MCF 10A (cell line): ENCODE measurements around the gene GRIK2. TPM values are rescaled to one million over a fixed set of nuclear protein-coding genes. Genes with fewer than 3 reads are reported as not detected.

Source experiments
- BruUV-seq: library from RNA; stranded (reverse); fragments of 400-500 nt; replicated peaks from 2 replicates; lab custom pipeline; 2021; lab: Mats Ljungman, UMichigan
- CTCF ChIA-PET: fragments of 300-600 bp; sonication (Branson Sonifier 250); formaldehyde crosslinking; extraction: SDS; loops from one replicate; lab custom pipeline; 2021; ENCODE audit warnings: antibody characterized with exemption, inconsistent platforms; lab: Yijun Ruan, JAX
- POLR2A ChIA-PET: fragments of 300-600, 350-650 bp; sonication (Branson Sonifier 250); formaldehyde crosslinking; extraction: SDS; loops from one replicate; lab custom pipeline; 2020; ENCODE audit warnings: antibody characterized with exemption, inconsistent platforms; lab: Yijun Ruan, JAX
- DNase-seq: peaks from one replicate; pipeline ENCODE4 v3.0.0-alpha.2; 2018; ENCODE audit not compliant: unreplicated experiment
- H3K27ac Mint-ChIP-seq: one replicate; pipeline ENCODE4 v1.8.0; 2022; ENCODE audit warnings: mild to moderate bottlenecking, low read depth, mixed read lengths; ENCODE audit not compliant: unreplicated experiment
- H3K27me3 Mint-ChIP-seq: one replicate; pipeline ENCODE4 v1.8.0; 2022; ENCODE audit warnings: mixed read lengths; ENCODE audit not compliant: insufficient read depth, unreplicated experiment
- H3K36me3 Mint-ChIP-seq: one replicate; pipeline ENCODE4 v1.8.0; 2022; ENCODE audit warnings: mild to moderate bottlenecking, moderate library complexity, mixed read lengths; ENCODE audit not compliant: insufficient read depth, unreplicated experiment
- H3K4me1 Mint-ChIP-seq: one replicate; pipeline ENCODE4 v1.8.0; 2022; ENCODE audit warnings: mixed read lengths; ENCODE audit not compliant: insufficient read depth, unreplicated experiment
- H3K4me3 Mint-ChIP-seq: one replicate; pipeline ENCODE4 v1.8.0; 2022; ENCODE audit warnings: mild to moderate bottlenecking, moderate library complexity, mixed read lengths; ENCODE audit not compliant: unreplicated experiment
- H3K9me3 Mint-ChIP-seq: one replicate; pipeline ENCODE4 v1.8.0; 2022; ENCODE audit warnings: mixed read lengths; ENCODE audit not compliant: unreplicated experiment
- intact Hi-C: fragments of 100-400 bp; cut with micrococcal nuclease; formaldehyde crosslinking; loops from 2 replicates; pipeline ENCODE4 v1.14.1; 2022
- total RNA-seq: library from RNA; stranded (reverse); gene quantifications from 2 replicates; pipeline ENCODE4 v1.2.3, GENCODE V29; 2022
- TF ChIP-seq, protein P1 (sequence below): fragments of 200-600 bp; IDR thresholded peaks from one replicate; pipeline ENCODE4 v1.8.0; 2022; ENCODE audit warnings: antibody characterized with exemption, mild to moderate bottlenecking; ENCODE audit not compliant: unreplicated experiment

The GRIK2 gene
- total RNA-seq, 1 experiment from 2014 or later: 0.89 TPM

DNA sequence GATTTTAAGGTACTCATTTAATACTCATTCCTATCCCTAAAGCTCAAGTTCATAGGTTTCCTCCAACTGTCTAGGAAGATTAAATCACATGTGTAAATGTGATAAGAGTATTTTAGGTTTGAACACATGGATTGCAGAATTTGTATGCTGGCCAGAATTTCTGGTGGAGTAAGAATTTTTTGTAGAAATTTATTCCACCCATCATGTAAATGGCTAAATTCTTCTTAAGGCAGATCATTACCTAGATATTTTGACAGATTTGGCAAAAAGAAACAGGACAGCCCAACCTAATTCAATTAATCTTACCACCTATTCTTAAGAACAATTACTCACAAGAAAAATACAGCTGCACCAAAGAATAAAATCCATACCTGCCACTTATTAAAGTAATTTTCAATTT, 261.6 kb downstream of the GRIK2 start:
- CTCF ChIA-PET: interaction anchor here (0.7 kb wide), 1 partner anchor 10 kb away, joined by 4 read pairs; no protein-coding TSS in a partner anchor
- no TSS peak for BruUV-seq

DNA sequence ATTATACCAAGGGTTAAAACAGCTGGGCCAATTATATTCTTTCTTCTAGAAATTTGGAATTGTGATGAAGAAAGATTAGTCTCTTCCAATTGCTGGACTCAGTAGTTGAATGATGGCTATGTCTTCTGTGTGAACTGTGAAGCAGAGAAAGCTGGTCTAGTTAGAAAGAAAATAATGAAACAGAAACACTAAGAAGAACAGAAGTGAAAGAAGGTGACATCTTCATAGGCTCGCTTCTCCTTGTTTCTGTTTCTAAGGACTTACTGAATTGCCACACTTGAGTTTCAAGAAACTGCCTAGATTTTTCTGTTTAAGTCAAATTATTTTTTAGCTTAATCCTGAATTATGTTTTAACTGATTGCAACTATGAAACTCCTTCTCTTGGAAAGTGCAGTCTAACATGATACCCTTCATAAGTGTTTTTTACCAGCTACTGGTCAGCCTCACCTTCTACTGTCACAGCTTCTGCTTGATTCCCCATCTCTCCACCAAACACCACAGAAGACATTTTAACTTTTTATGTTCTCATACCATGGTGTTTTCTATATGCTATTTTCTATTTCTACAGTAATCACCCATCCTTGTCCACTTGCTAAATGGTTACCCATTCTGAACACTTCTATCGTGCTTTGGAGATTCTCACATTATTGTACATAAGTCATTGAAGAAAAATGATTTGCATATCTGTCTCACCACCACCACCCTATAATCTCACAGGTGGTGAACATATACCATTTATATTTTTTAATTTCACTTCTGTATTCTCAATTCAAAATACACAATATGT, 268.8 kb downstream of the GRIK2 start:
- Mint-ChIP-seq H3K9me3 (peaks cover 7% of the 10 kb centered on the region), H3K36me3 (no peaks in the 10 kb centered on the region), H3K27me3 (no peaks in the 10 kb centered on the region), H3K4me1 (peaks cover 18% of the 10 kb centered on the region), H3K27ac (no peak overlapping the region), H3K4me3 (no peak overlapping the region)
- DNase-seq: no peak
- TF ChIP-seq, protein P1, sequence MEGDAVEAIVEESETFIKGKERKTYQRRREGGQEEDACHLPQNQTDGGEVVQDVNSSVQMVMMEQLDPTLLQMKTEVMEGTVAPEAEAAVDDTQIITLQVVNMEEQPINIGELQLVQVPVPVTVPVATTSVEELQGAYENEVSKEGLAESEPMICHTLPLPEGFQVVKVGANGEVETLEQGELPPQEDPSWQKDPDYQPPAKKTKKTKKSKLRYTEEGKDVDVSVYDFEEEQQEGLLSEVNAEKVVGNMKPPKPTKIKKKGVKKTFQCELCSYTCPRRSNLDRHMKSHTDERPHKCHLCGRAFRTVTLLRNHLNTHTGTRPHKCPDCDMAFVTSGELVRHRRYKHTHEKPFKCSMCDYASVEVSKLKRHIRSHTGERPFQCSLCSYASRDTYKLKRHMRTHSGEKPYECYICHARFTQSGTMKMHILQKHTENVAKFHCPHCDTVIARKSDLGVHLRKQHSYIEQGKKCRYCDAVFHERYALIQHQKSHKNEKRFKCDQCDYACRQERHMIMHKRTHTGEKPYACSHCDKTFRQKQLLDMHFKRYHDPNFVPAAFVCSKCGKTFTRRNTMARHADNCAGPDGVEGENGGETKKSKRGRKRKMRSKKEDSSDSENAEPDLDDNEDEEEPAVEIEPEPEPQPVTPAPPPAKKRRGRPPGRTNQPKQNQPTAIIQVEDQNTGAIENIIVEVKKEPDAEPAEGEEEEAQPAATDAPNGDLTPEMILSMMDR: no peak
- ChIA-PET POLR2A (no interaction called here), CTCF (interaction anchor here (0.6 kb wide), 1 partner anchor 442 kb away, joined by 3 read pairs; no protein-coding TSS in a partner anchor)
- BruUV-seq: no TSS peak
- intact Hi-C loops: no loop called here

More for the DNA sequence above, 261.6 kb downstream of the GRIK2 start:
- no peak overlapping the region for H3K4me3 Mint-ChIP-seq
- intact Hi-C loops: no loop called here
- POLR2A ChIA-PET: no interaction called here
- H3K27me3 Mint-ChIP-seq: no peaks in the 10 kb centered on the region
- TF ChIP-seq, protein P1: no peak
- no peaks in the 10 kb centered on the region for H3K36me3 Mint-ChIP-seq
- no peak for DNase-seq
- peaks cover 6% of the 10 kb centered on the region for H3K4me1 Mint-ChIP-seq
- H3K27ac Mint-ChIP-seq: no peak overlapping the region
- H3K9me3 Mint-ChIP-seq: no peaks in the 10 kb centered on the region

- intact Hi-C loops: no loop called here
- no TSS peak for BruUV-seq
- CTCF ChIA-PET: no interaction called here
- peaks cover 23% of the 10 kb centered on the region for H3K4me1 Mint-ChIP-seq
- POLR2A ChIA-PET: no interaction called here
- TF ChIP-seq, protein P1: no peak
- no peak overlapping the region for H3K27ac Mint-ChIP-seq
- H3K4me3 Mint-ChIP-seq: no peak overlapping the region
- H3K9me3 Mint-ChIP-seq: peaks cover 7% of the 10 kb centered on the region
- DNase-seq: no peak
- no peaks in the 10 kb centered on the region for H3K36me3 Mint-ChIP-seq
- H3K27me3 Mint-ChIP-seq: no peaks in the 10 kb centered on the region
These were observed 269.6 kb downstream of the GRIK2 start for GRCh38 chr6:101663100-101663499.

DNA sequence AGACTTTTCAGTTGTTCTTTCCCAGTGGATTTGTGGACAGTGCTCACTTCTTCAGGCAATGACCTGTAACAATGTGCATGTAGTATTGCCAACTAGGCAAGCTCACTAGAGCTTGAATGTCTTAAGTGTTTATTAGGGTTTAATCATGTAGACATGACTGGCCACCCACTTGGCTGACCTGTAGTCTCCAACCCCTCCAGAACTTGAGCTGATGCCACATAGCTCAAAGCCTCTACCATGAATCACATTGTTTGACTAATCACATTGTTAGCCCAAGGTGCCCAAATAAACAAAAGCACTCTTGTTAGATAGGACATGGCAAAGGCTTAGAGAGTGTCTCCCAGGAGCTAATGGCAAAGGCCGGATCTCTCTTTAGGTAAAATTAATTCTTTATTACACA, 272.7 kb downstream of the GRIK2 start:
- intact Hi-C loops: loop anchor here (5.0 kb wide), 1 partner anchor 56 kb away; no protein-coding TSS in a partner anchor
- peak; percentile 93 for DNase-seq
- no peak overlapping the region for H3K4me3 Mint-ChIP-seq
- no peaks in the 10 kb centered on the region for H3K36me3 Mint-ChIP-seq
- no peak overlapping the region for H3K27ac Mint-ChIP-seq
- TF ChIP-seq, protein P1: no peak
- H3K4me1 Mint-ChIP-seq: peaks cover 32% of the 10 kb centered on the region
- ChIA-PET POLR2A (interaction anchor here (0.6 to 1.2 kb wide), 3 partner anchors 16 to 219 kb away, joined by 3 to 5 read pairs (median 4); no protein-coding TSS in a partner anchor), CTCF (interaction anchor here (0.7 kb wide), 1 partner anchor 213 kb away, joined by 4 read pairs; no protein-coding TSS in a partner anchor)
- H3K9me3 Mint-ChIP-seq: peaks cover 7% of the 10 kb centered on the region
- H3K27me3 Mint-ChIP-seq: no peaks in the 10 kb centered on the region
- no TSS peak for BruUV-seq
